Lower lobe of right lung (tissue), 2 donors: ENCODE measurements around the gene GALNT12. TPM values are rescaled to one million over a fixed set of nuclear protein-coding genes. Genes with fewer than 3 reads are reported as not detected.

Experiments
- ATAC-seq, 2 donors: fragments of 200-7000 bp; cut with Tn5 transposase; one replicate each; pipeline ENCODE4 v1.9.1; 2020 to 2022; ENCODE audit warnings: mild to moderate bottlenecking in 2 of 2, moderate library complexity in 2 of 2
- DNase-seq: peaks from one replicate; pipeline ENCODE4 v3.0.0-alpha.2; 2020
- H3K27ac ChIP-seq: fragments of 200-600 bp; one replicate; pipeline ENCODE4 v1.8.0; 2022
- H3K27me3 ChIP-seq: fragments of 200-600 bp; one replicate; pipeline ENCODE4 v1.8.0; 2022; ENCODE audit warnings: low read depth
- H3K36me3 ChIP-seq: fragments of 200-600 bp; one replicate; pipeline ENCODE4 v1.8.0; 2022; ENCODE audit warnings: mild to moderate bottlenecking
- H3K4me1 ChIP-seq: fragments of 200-600 bp; one replicate; pipeline ENCODE4 v1.8.0; 2022
- H3K4me3 ChIP-seq: fragments of 200-600 bp; one replicate; pipeline ENCODE4 v1.8.0; 2022; ENCODE audit warnings: mild to moderate bottlenecking
- H3K9me3 ChIP-seq: fragments of 200-600 bp; one replicate; pipeline ENCODE4 v1.8.0; 2022
- CTCF ChIP-seq: fragments of 200-600 bp; IDR thresholded peaks from one replicate; pipeline ENCODE4 v1.8.0; 2022; ENCODE audit warnings: antibody characterized with exemption, mild to moderate bottlenecking
- intact Hi-C: fragments of 100-400 bp; cut with DNase I; formaldehyde crosslinking; loops from one replicate; pipeline ENCODE4 v1.11.0; 2022
- total RNA-seq: library from RNA; stranded (reverse); fragmentation: NEBNext Ultra II Directional; extraction: Animal tissue kit (Norgen Biotek cat#: 25700); gene quantifications from one replicate; pipeline ENCODE4 v1.2.1, GENCODE V29; 2021
- donor health status: DM: no; HTN: yes; CAD: no; lungs with severe emphysema.

Gene GALNT12
- total RNA-seq, 1 donor from 2014 or later, result 23.2 TPM

GRCh38 chr9:98807814-98808195 is 335 bp downstream of the GALNT12 start:
- no peak for TF ChIP-seq CTCF
- Histone ChIP-seq H3K27me3 (peaks cover 12% of the 10 kb centered on the region), H3K4me1 (peaks cover 20% of the 10 kb centered on the region), H3K36me3 (no peaks in the 10 kb centered on the region), H3K27ac (no peak overlapping the region), H3K4me3 (peak overlapping the region; percentile 63), H3K9me3 (no peaks in the 10 kb centered on the region)
- ATAC-seq (peak in 1 of 2 donors; percentile 30), DNase-seq (no peak)
- intact Hi-C loops, result no loop called here

- Histone ChIP-seq H3K4me1 (peaks cover 20% of the 10 kb centered on the region), H3K27me3 (peaks cover 12% of the 10 kb centered on the region), H3K4me3 (peak overlapping the region; percentile 63), H3K36me3 (no peaks in the 10 kb centered on the region), H3K9me3 (no peaks in the 10 kb centered on the region), H3K27ac (peak overlapping the region; percentile 62)
- peak; percentile 77 to 80 for ATAC-seq
- peak; percentile 90 for DNase-seq
- no peak for TF ChIP-seq CTCF
- intact Hi-C loops, result no loop called here
Measured at GRCh38 chr9:98808411-98808815, 943 bp downstream of the GALNT12 start.

- Histone ChIP-seq H3K4me1 (peaks cover 20% of the 10 kb centered on the region), H3K9me3 (no peaks in the 10 kb centered on the region), H3K27ac (peak overlapping the region; percentile 62), H3K4me3 (peak overlapping the region; percentile 63), H3K27me3 (peaks cover 12% of the 10 kb centered on the region), H3K36me3 (no peaks in the 10 kb centered on the region)
- ATAC-seq, result peak; percentile 15 to 41
- TF ChIP-seq CTCF, result no peak
- no peak for DNase-seq
- intact Hi-C loops, result no loop called here
Measured at GRCh38 chr9:98808875-98809274, 1.4 kb downstream of the GALNT12 start.

- Histone ChIP-seq H3K27me3 (peaks cover 12% of the 10 kb centered on the region), H3K36me3 (no peaks in the 10 kb centered on the region), H3K4me3 (no peak overlapping the region), H3K4me1 (peaks cover 20% of the 10 kb centered on the region), H3K9me3 (no peaks in the 10 kb centered on the region), H3K27ac (peak overlapping the region; percentile 62)
- DNase-seq (no peak), ATAC-seq (peak; percentile 35 to 65)
- intact Hi-C loops, result no loop called here
- no peak for TF ChIP-seq CTCF
Measured at GRCh38 chr9:98809311-98810101, 2.0 kb downstream of the GALNT12 start.

- intact Hi-C loops, result no loop called here
- H3K4me3 ChIP-seq, result no peak overlapping the region
- TF ChIP-seq CTCF, result no peak
- H3K9me3 ChIP-seq, result no peaks in the 10 kb centered on the region
- no peaks in the 10 kb centered on the region for H3K36me3 ChIP-seq
- peaks cover 12% of the 10 kb centered on the region for H3K27me3 ChIP-seq
- no peak for DNase-seq
- no peak for ATAC-seq
- peak overlapping the region; percentile 62 for H3K27ac ChIP-seq
- H3K4me1 ChIP-seq, result peaks cover 20% of the 10 kb centered on the region
Measured at GRCh38 chr9:98810102-98810842, 2.8 kb downstream of the GALNT12 start.
